ENCODE results near the gene IGF1R.

Gene IGF1R

GRCh38 chr15:98773616-98774015 lies 125.3 kb downstream of the IGF1R start:
- DNase-seq (ENCODE audit: low read depth in 4 of 4, low spot score in 1 of 4): no peak

GRCh38 chr15:98774756-98775497 lies 126.6 kb downstream of the IGF1R start:
- DNase-seq (ENCODE audit: low read depth in 4 of 4, low spot score in 1 of 4): no peak

- DNase-seq (ENCODE audit: low read depth in 4 of 4, low spot score in 1 of 4): no peak
Measured at GRCh38 chr15:98775498-98776230, 127.3 kb downstream of the IGF1R start.

- DNase-seq (ENCODE audit: low read depth in 4 of 4, low spot score in 1 of 4): no peak
Measured at GRCh38 chr15:98776607-98777281, 128.4 kb downstream of the IGF1R start.

GRCh38 chr15:98777426-98777825 lies 129.1 kb downstream of the IGF1R start:
- no peak for DNase-seq (ENCODE audit: low read depth in 4 of 4, low spot score in 1 of 4)

GRCh38 chr15:98778263-98778959 lies 130.1 kb downstream of the IGF1R start:
- no peak for DNase-seq (ENCODE audit: low read depth in 4 of 4, low spot score in 1 of 4)

GRCh38 chr15:98778960-98779359 lies 130.6 kb downstream of the IGF1R start:
- no peak for DNase-seq (ENCODE audit: low read depth in 4 of 4, low spot score in 1 of 4)

GRCh38 chr15:98779463-98780071 lies 131.2 kb downstream of the IGF1R start:
- DNase-seq (ENCODE audit: low read depth in 4 of 4, low spot score in 1 of 4): peak; percentile 52 to 67 (median 66)

- DNase-seq (ENCODE audit: low read depth in 4 of 4, low spot score in 1 of 4): no peak
Measured at GRCh38 chr15:98781838-98782237, 133.5 kb downstream of the IGF1R start.

- no peak for DNase-seq (ENCODE audit: low read depth in 4 of 4, low spot score in 1 of 4)
Measured at GRCh38 chr15:98782801-98783200, 134.5 kb downstream of the IGF1R start.

- no peak for DNase-seq (ENCODE audit: low read depth in 4 of 4, low spot score in 1 of 4)
Measured at GRCh38 chr15:98785431-98785806, 137.1 kb downstream of the IGF1R start.

- no peak for DNase-seq (ENCODE audit: low read depth in 4 of 4, low spot score in 1 of 4)
Measured at GRCh38 chr15:98785807-98786621, 137.7 kb downstream of the IGF1R start.

- no peak for DNase-seq (ENCODE audit: low read depth in 4 of 4, low spot score in 1 of 4)
Measured at GRCh38 chr15:98786717-98787116, 138.4 kb downstream of the IGF1R start.

- no peak for DNase-seq (ENCODE audit: low read depth in 4 of 4, low spot score in 1 of 4)
Measured at GRCh38 chr15:98787194-98787593, 138.9 kb downstream of the IGF1R start.

- no peak for DNase-seq (ENCODE audit: low read depth in 4 of 4, low spot score in 1 of 4)
Measured at GRCh38 chr15:98787936-98788757, 139.8 kb downstream of the IGF1R start.

GRCh38 chr15:98789020-98789419 lies 140.7 kb downstream of the IGF1R start:
- no peak for DNase-seq (ENCODE audit: low read depth in 4 of 4, low spot score in 1 of 4)

- DNase-seq (ENCODE audit: low read depth in 4 of 4, low spot score in 1 of 4): no peak
Measured at GRCh38 chr15:98790270-98790669, 141.9 kb downstream of the IGF1R start.

GRCh38 chr15:98791046-98791701 lies 142.8 kb downstream of the IGF1R start:
- DNase-seq (ENCODE audit: low read depth in 4 of 4, low spot score in 1 of 4): no peak

GRCh38 chr15:98792117-98792516 lies 143.8 kb downstream of the IGF1R start:
- no peak for DNase-seq (ENCODE audit: low read depth in 4 of 4, low spot score in 1 of 4)
